G401 (cell line): ENCODE measurements around the gene ACRBP. TPM values are rescaled to one million over a fixed set of nuclear protein-coding genes. Genes with fewer than 3 reads are reported as not detected.

Experiments
- DNase-seq: peaks from one replicate; pipeline ENCODE4 v3.0.0-alpha.2; 2015; ENCODE audit warnings: low spot score
- in situ Hi-C: cut with HindIII; loops from 2 replicates; pipeline ENCODE4 v1.10.0; 2016; ENCODE audit warnings: low sequenced_read_pairs, mixed read lengths
- total RNA-seq: library from RNA; depleted of rRNA; stranded (reverse); fragments of >200 nt; shearing (Covaris generic); gene quantifications from 2 replicates; pipeline ENCODE4 v1.2.3, GENCODE V29; 2014; rRNA removed

The ACRBP gene
- not detected in 2 replicates for total RNA-seq

DNA sequence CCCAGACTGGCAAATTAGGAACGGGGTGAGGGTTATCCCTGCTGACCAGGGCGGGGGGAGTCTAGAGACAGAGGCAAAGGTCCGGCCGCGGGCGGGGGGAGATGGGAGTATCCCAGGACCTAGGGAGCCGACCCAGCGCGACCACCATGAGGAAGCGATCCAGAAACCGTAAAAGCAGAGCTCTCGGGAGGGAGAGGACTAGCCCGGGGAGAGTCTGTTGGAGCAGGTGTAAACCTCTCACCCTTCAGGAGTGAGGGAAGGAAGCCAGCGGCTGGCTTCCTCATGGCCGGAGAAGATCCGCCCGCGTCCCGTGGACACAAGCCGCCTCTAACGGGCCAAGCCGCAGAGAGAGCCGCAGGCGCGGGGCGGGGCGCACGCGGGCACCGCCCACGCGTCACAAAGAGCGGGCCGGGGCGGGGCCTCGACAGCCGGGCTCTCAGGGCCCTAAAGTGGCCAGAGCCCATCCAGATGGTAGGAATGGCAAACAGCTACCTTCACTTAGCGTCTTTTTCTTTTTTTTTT is at the start of gene ACRBP:
Gene ACRBP (minus strand): TSS at position 350 of the 522 bp plus-strand sequence. CDS start 66 bp downstream, at position 284.
- peak; percentile 92 for DNase-seq
- in situ Hi-C loops, result no loop called here

DNA sequence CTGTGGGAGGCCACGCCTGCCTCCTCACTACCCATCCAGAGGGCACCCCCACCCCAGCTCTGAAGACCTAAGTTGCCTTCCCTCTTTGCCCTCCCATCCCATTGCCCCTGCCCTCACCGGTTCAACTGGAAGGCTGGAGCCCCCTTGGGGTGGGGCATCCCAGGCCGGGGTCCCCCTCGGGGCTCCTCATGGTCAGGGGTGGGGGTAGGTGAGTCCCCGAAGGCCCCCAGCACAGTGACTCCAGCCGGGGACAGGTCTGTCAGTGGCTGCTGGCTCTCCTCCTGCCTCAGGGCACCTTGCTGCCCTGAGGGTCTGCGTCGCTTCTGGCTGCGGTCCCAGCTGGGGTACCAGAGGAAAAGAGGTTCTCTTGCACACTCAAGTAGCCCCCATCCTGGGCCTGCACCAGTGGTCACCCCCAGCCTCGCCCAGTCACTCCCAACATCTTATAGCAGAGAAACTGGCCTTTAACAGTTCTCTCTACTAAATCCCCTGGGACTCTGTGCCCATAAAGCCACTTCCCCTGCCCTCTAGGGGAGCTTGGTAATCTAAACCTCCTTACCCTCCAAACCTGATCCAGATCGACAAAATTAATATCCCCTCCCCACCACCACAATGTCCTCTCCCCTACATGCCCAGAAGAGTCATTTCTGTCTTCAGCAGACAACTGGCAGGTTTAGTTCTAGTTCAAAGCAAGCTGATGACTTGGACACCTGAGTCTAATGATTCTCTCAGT is 48.2 kb upstream of the ACRBP start:
- DNase-seq, result no peak
- in situ Hi-C loops, result no loop called here

DNA sequence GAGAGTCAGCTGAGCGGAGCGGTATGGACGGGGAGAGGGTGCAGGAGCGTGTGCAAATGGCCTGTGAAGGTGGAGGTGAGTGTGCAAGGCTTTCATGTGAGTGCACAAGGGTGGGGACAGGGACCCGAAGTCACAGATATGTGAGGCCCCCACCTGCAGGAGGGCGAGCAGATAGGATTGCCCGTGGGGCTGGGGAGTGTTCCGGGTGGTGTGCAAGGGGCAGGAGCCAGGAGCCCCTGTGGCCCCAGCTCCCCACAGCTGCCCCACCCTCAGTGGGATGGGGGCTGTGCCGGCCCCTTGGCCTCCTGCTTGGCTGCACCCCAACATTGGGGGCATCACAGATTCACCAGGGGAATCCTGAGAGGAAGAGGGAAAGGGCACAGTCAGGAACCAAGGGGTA is 47.5 kb upstream of the ACRBP start:
- in situ Hi-C loops, result no loop called here
- no peak for DNase-seq

DNA sequence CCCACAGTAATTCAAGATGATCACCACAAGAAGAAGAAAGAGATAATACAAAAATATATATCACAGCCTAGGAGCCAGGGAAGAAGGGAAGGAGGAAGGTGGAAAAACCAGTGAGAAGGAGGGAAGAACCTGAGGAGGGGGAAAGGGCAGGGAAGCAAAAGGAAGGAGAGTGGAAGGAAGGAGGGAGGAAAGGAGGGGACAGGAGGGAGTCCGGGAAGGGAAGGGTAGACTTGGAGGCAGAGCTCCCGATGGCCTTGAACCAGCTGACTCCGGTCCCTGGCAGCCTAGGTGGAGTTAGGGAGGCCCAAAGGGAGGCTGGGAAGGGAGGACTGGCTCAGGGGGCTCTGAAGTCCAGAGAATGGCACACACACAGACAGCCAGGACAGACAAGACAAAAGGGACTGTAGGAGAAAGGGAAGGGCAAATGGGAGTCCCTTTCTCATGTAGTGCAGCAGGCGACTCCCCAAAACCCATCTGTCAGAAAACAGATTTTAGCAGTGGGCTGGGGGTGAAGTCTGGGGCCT is 46.7 kb upstream of the ACRBP start:
- in situ Hi-C loops, result no loop called here
- DNase-seq, result no peak

DNA sequence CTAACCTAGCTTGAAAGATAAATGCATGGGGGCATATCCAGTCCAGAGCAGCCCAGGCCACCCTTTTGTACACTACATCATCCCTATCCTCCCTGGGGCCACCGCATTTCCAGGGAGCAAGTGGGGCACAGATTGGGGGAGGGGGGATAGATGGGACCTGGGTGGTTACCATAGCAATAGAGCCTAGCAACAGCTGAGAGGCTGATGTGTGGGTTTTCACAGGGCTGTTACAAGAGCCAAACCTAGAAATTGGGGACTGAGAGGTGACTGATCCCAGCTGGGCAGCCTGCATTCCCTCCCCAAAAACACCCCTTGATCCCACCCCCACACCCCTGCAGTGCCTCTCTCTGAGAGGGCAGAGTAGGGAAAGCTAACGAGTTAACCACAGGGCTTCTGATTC is 45.7 kb upstream of the ACRBP start:
- in situ Hi-C loops, result no loop called here
- no peak for DNase-seq

DNA sequence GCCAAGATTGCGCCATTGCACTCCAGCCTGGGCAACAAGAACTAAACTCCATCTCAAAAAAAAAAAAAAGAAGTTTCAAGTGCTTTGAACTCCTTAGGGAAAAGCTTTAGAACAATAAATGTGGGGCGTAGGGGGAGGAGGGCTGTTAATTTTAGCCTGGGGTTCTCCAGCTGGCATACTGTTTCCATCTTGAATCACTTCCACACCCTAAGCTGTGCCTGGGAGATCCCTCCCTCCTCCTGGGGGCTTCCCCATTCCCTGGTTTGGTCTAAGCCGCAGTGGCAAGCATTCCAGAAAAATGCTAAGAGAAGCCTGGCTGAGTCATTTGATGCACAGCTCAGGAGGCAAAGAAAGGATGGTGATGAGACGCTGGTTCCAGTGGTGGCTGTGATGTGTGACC is 44.2 kb upstream of the ACRBP start:
- DNase-seq, result no peak
- in situ Hi-C loops, result no loop called here

DNA sequence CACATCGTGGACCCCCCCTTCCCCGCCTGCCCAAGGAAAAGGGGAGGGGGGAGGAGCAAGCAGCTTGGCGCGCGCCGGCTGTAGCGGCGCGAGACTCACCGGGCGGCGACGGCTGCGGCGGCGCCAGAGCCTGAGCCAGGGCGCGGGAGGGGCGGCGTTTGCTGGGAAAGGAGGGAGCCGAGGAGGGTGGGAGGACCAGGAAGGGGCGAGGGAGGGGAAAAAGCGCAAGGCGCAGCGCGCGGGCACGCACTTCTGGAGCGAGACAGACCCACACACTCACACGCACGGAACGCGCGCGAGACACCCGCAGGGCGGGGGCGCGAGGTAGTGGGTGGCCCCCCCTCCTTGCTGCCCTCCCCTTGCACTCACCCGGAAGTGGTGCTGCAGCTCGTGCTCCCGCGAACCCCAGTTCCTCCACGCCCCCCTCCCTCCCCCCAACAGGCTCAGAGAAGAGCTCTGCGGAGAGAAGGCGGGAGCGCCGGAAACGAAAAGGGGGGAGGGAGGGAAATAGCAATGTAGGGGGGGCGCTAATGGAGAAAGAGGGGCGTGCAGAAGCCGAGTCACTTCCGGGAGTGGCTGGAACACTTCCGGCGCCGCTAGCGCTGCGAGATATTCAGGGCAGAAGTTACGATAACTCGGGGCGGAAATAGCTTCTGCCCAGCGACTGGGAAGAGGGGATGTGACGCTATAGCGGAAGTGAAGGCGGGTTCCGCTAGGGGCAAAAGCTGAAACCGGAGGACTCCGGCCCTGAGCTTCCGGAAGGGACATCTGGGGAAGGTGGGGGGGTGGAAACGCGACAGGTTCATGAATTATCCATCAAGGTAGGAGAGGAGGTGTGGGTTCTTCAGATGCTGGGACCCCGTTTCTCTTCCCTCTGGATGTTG is 42.0 kb upstream of the ACRBP start, which contains the start of gene ZNF384:
Gene ZNF384 (minus strand): TSS at position 377 of the 884 bp plus-strand sequence. CDS start 9,855 bp downstream, outside the sequence.
- in situ Hi-C loops, result no loop called here
- peak; percentile 100 for DNase-seq

DNA sequence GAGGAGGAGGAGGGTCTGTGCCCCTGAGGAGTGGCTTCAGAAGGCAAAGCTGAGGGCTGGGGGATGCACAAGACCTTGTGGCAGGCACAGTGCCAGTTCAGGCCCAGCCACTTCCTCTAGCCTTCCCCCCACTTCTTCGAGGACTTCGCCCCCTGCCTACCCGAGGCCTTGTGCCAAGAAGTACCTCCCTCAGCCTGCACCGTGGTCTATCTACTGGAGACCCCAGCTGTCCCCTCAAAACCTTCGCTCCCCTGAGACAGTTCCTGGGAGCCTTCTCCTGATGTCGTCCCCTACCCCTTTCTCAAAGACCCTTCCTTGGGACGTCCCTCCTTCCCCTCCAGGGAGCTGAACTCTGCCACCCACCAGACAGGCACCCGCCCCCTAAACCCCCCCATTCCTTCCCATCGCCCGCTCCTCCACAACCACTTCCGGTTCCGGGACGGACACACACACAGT is 41.3 kb upstream of the ACRBP start:
- DNase-seq, result peak; percentile 86
- in situ Hi-C loops, result no loop called here

DNA sequence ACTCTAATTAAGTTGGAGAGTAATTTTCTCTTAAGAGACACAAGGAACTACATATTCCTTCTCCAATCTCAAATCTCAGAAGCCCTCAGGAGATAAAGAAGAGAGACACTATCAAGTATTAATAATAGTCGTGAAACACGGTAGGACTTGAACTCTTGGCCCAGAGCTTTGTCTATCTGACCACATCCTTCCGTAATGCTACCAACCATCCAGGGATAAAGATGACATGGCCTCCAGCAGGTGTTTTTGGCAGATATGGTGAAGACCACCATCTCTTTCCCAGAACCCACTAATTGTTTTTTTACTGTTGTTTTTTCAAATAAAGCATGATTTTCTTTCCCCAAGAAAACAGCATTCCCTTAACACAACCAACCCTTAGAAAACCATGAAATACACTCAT is 38.6 kb upstream of the ACRBP start:
- in situ Hi-C loops, result no loop called here

DNA sequence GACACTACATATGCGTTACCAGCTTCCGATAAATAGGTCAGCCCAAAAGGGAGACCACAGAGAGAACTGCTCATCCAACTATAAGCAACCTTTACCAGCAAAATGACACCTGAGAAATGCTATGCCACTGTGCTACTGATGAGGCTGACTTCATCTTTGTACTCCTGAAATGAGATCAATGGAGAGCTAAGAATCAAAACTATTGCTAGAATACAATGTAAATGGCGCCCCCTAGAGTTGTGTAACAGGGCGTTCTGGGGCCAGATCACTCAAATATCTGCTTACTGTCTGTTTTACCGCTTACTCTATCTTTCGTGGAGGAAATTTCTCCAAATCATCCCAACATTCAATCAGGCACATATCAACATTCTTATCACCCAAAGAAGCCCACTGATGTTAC is 37.4 kb upstream of the ACRBP start:
- DNase-seq, result peak; percentile 73

More for the DNA sequence above, 38.6 kb upstream of the ACRBP start:
- no peak for DNase-seq

DNA sequence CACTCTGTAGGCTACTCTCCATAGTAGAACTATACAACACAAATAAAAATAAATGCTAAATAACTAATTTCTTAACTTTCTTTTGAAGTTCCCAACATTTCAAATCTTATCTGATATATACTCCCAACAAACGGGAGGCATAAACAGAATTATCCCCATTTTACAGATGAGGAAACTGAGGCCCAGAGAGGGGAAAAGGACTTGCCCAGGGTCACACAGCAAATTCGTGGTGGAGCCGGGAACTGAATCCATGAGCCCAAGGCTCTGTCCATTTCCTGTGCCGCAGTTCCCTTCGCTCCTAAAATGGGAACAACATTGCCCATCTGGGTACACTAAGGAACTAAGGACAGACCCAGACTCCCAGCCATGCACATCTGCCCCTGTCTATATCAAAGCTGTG is 29.7 kb upstream of the ACRBP start:
- DNase-seq, result no peak
- in situ Hi-C loops, result no loop called here

More for the DNA sequence above, 37.4 kb upstream of the ACRBP start:
- in situ Hi-C loops, result no loop called here

DNA sequence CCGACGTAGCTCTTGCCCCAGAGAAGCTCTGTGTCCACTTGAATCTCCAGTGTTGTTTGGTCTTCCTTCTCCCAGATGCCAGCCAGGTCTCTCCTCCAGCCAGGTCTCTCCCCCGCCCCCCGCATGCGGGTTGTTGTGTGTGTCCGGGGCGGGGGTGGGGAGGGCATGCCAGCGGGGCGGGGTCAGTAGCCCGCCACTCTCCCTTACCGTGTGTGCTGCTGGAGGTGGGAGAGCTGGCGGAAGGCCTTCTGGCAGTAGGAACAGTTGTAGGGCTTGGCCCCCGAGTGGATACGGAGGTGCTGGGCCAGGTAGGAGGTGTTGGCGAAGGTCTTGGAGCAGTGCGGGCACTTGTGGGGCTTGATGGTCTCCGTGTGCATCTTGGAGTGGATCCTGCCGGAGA is 24.9 kb upstream of the ACRBP start:
- in situ Hi-C loops, result no loop called here
- no peak for DNase-seq

DNA sequence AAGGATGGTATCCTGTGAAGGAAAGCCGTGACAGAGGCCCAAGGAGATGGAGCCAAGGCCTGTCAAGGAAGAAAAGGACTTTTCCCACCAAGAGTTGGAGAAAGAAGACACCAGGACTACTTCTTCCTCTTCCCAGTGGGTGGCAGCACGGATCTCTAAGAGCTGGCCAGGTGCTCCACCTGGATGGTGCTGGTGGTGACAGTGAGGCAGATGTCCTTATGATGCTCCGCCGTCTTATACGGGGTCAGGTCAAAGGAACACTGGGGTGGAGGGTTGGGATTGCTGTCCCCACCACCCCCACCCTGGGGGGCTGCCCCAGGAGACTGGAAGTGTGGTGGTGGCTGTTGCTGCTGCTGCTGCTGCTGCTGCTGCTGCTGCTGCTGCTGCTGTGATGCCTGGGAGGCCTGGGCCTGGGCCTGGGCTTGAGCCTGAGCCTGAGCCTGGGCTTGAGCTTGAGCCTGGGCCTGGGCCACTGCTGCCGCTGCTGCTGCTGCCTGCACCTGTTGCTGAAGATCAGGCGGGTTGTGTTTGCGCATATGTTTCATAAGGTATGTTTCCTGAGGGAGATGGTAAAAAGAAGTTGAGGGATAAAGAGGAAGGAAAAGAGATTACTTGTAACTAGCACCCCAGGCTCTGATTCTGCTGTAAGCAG is 20.5 kb upstream of the ACRBP start:
- DNase-seq, result peak; percentile 17
- in situ Hi-C loops, result no loop called here

DNA sequence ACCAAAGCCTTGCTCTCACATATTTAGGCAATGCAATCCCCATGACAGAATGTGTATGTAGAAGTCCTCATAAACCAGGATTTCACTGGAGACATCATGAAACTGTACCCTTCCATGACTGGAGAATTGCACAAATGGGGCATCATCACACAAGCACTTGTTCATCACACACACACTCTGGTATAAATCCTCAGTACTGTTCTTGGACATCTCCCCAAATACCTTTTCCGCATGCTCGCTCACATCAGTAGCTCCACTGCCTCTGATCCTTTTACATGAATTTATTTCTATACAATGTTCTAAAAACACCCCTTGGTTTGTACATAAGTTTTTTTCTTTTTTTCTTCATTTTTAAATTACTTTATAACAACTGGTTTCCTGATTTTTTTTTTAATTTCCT is 19.0 kb upstream of the ACRBP start:
- in situ Hi-C loops, result no loop called here
- no peak for DNase-seq

DNA sequence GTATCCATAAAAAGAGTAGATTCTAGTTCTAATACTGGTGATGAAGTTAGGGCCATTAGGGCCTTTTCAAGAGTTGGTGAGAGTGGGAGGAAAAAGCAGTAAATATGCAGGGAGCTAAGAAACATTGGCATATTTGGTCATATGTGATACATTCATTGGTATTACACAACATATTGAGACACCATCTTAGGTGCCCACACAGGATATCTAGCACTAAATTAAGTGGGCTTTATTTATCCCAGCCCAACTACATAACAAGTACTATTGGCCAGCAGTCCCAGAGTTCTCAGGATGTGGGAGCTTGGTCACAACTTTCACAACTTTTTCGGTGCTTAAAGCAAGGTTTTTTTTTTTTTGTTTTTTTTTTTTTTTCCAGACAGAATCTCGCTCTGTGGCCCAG is 17.7 kb upstream of the ACRBP start:
- in situ Hi-C loops, result no loop called here
- no peak for DNase-seq

DNA sequence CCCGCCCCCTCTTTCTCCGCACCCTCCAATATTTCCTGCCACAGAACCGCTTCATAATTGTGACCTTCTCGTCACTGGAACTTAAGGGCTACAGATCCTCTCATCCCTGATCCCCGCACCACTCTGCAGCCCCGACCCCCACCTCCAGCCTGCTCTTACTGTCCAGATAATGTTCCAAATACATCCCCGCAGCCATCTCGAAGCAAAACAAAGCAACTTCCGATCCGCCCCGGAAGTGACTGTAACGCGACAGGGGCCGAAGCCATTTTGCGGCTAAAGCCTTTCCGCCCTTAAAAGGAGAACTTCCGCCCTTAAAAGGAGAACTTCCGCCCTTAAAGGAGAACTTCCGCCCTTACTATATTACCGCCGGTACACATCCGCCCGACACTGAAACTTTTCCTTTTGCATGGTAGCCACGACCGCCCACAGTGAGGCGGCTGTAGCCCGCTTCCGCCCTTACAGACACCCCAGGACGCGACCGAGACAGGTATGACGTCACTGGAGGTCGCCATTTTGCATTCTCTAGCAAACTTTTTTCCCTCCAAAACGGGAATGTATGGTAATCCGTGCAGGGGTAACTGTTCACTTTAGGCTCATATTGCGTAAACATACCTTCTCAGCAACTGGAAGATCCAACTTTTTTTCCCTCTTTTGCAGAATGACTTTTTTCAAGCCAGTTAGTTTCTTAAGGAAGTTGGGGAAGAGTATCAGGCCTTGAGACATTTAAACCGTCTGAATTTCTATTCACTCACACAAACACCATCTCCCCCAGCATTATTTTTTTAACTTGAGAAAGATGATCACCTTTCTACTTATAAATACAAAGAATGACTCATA is 15.9 kb upstream of the ACRBP start, which contains the start of gene ING4:
Gene ING4 (minus strand): TSS at position 214 of the 837 bp plus-strand sequence. CDS start 18 bp downstream, at position 196.
- in situ Hi-C loops, result no loop called here
- DNase-seq, result peak; percentile 100

DNA sequence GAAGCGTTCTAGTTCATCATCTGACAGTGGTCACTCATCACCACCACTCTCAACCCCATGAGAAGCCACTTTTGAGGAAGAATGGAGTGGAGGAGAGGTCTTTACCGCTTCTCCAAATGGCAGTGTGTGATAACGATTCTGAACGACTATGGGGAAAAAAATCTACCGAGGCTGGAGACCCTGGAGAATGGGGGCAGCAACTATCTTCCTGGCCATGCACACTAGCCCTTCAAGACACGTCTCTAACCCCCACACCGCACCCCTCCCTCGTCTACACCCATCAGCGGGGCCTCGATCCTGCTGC is 15.3 kb upstream of the ACRBP start:
- in situ Hi-C loops, result no loop called here
- no peak for DNase-seq

DNA sequence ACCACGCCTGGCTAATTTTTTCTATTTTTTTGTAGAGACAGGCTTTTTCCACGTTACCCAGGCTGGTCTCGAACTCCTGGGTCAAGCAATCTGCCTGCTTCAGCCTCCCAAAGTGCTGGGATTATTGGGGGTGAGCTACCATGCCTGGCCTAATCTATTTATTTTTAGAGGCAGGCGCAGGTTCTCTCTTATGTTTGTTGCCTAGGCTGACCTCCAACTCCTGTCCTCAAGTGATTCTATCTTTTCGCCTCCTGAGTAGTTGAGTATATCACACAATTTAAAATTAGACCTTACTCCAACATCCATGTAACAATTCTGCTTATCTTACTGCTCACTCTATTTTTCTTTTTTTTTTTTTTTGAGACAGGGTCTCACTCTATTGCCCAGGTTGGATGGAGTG is 6.8 kb upstream of the ACRBP start:
- in situ Hi-C loops, result no loop called here
- DNase-seq, result no peak
